WTC11 (cell line): ENCODE data around the gene FGD5.

ENCODE experiments used
- CBFB ChIP-seq: sonication (generic); formaldehyde crosslinking; IDR thresholded peaks from 2 replicates; pipeline ENCODE4 v1.8.1; 2022; ENCODE audit warnings: mild to moderate bottlenecking, low read depth, missing genetic modification reagents
- CTCF ChIP-seq: fragments of 200-600 bp; IDR thresholded peaks from 2 replicates; pipeline ENCODE4 v1.8.0; 2022; ENCODE audit warnings: antibody characterized with exemption
- ETV6 ChIP-seq: sonication (generic); formaldehyde crosslinking; IDR thresholded peaks from 2 replicates; pipeline ENCODE4 v1.8.1; 2022; ENCODE audit warnings: mild to moderate bottlenecking, missing genetic modification reagents
- FOXJ3 ChIP-seq: sonication (generic); formaldehyde crosslinking; IDR thresholded peaks from 2 replicates; pipeline ENCODE4 v1.9.0; 2021; ENCODE audit warnings: missing genetic modification reagents, mild to moderate bottlenecking, borderline replicate concordance
- FOXK1 ChIP-seq: sonication (generic); formaldehyde crosslinking; IDR thresholded peaks from 2 replicates; pipeline ENCODE4 v1.8.0; 2022; ENCODE audit warnings: mild to moderate bottlenecking, moderate library complexity, missing genetic modification reagents
- HMGXB4 ChIP-seq: sonication (generic); formaldehyde crosslinking; IDR thresholded peaks from 2 replicates; pipeline ENCODE4 v1.8.1; 2023; ENCODE audit warnings: mild to moderate bottlenecking, moderate library complexity, missing genetic modification reagents
- JUN ChIP-seq: sonication (generic); formaldehyde crosslinking; IDR thresholded peaks from 2 replicates; pipeline ENCODE4 v1.8.0; 2023; ENCODE audit warnings: mild to moderate bottlenecking, missing genetic modification reagents
- MXD4 ChIP-seq: fragments of 250-450 bp; sonication (Bioruptor Pico); IDR thresholded peaks from 2 replicates; pipeline ENCODE4 v1.8.0; 2021; ENCODE audit warnings: mild to moderate bottlenecking, moderate library complexity, borderline replicate concordance
- NFATC4 ChIP-seq: fragments of 250-450 bp; sonication (Bioruptor Pico); IDR thresholded peaks from 2 replicates; pipeline ENCODE4 v1.9.0; 2021; ENCODE audit warnings: mild to moderate bottlenecking
- USF2 ChIP-seq: sonication (generic); formaldehyde crosslinking; IDR thresholded peaks from 2 replicates; pipeline ENCODE4 v1.8.1; 2023; ENCODE audit warnings: mild to moderate bottlenecking, missing genetic modification reagents, moderate library complexity
- ZNF121 ChIP-seq: sonication (generic); formaldehyde crosslinking; IDR thresholded peaks from 2 replicates; pipeline ENCODE4 v1.8.0; 2023; ENCODE audit warnings: missing genetic modification reagents
- TF ChIP-seq, protein P1 (sequence below): sonication (generic); formaldehyde crosslinking; IDR thresholded peaks from 2 replicates; pipeline ENCODE4 v1.8.1; 2023; ENCODE audit warnings: mild to moderate bottlenecking, missing genetic modification reagents, borderline replicate concordance
- TF ChIP-seq, protein P2 (sequence below): sonication (generic); formaldehyde crosslinking; IDR thresholded peaks from 2 replicates; pipeline ENCODE4 v1.8.0; 2022; ENCODE audit warnings: mild to moderate bottlenecking, missing genetic modification reagents

GRCh38 chr3:14892226-14892625, 73.5 kb downstream of the FGD5 start:
- TF ChIP-seq CTCF (no peak), HMGXB4 (CRISPR knock-in tag) (no peak), ETV6 (no peak), NFATC4 (no peak), USF2 (no peak), ZNF121 (CRISPR knock-in tag) (no peak), CBFB (CRISPR knock-in tag) (no peak), FOXK1 (no peak), JUN (no peak), FOXJ3 (CRISPR knock-in tag) (no peak), MXD4 (CRISPR knock-in tag) (no peak)
- TF ChIP-seq, protein P1, sequence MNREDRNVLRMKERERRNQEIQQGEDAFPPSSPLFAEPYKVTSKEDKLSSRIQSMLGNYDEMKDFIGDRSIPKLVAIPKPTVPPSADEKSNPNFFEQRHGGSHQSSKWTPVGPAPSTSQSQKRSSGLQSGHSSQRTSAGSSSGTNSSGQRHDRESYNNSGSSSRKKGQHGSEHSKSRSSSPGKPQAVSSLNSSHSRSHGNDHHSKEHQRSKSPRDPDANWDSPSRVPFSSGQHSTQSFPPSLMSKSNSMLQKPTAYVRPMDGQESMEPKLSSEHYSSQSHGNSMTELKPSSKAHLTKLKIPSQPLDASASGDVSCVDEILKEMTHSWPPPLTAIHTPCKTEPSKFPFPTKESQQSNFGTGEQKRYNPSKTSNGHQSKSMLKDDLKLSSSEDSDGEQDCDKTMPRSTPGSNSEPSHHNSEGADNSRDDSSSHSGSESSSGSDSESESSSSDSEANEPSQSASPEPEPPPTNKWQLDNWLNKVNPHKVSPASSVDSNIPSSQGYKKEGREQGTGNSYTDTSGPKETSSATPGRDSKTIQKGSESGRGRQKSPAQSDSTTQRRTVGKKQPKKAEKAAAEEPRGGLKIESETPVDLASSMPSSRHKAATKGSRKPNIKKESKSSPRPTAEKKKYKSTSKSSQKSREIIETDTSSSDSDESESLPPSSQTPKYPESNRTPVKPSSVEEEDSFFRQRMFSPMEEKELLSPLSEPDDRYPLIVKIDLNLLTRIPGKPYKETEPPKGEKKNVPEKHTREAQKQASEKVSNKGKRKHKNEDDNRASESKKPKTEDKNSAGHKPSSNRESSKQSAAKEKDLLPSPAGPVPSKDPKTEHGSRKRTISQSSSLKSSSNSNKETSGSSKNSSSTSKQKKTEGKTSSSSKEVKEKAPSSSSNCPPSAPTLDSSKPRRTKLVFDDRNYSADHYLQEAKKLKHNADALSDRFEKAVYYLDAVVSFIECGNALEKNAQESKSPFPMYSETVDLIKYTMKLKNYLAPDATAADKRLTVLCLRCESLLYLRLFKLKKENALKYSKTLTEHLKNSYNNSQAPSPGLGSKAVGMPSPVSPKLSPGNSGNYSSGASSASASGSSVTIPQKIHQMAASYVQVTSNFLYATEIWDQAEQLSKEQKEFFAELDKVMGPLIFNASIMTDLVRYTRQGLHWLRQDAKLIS (CRISPR knock-in tag) = no peak
- TF ChIP-seq, protein P2, sequence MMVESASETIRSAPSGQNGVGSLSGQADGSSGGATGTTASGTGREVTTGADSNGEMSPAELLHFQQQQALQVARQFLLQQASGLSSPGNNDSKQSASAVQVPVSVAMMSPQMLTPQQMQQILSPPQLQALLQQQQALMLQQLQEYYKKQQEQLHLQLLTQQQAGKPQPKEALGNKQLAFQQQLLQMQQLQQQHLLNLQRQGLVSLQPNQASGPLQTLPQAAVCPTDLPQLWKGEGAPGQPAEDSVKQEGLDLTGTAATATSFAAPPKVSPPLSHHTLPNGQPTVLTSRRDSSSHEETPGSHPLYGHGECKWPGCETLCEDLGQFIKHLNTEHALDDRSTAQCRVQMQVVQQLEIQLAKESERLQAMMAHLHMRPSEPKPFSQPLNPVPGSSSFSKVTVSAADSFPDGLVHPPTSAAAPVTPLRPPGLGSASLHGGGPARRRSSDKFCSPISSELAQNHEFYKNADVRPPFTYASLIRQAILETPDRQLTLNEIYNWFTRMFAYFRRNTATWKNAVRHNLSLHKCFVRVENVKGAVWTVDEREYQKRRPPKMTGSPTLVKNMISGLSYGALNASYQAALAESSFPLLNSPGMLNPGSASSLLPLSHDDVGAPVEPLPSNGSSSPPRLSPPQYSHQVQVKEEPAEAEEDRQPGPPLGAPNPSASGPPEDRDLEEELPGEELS = no peak
